Left forelimb (tissue), 1 donor: ENCODE results near the gene DPYSL5.

Experiments used
- DNase-seq: peaks from one replicate; pipeline ENCODE4 v3.0.0-alpha.2; 2018; ENCODE audit warnings: low spot score

Gene DPYSL5

GRCh38 chr2:26993768-26994167 is 145.8 kb downstream of the DPYSL5 start:
- DNase-seq: no peak

- DNase-seq: no peak
Observed at GRCh38 chr2:26994983-26995382, 147.1 kb downstream of the DPYSL5 start.

DNA sequence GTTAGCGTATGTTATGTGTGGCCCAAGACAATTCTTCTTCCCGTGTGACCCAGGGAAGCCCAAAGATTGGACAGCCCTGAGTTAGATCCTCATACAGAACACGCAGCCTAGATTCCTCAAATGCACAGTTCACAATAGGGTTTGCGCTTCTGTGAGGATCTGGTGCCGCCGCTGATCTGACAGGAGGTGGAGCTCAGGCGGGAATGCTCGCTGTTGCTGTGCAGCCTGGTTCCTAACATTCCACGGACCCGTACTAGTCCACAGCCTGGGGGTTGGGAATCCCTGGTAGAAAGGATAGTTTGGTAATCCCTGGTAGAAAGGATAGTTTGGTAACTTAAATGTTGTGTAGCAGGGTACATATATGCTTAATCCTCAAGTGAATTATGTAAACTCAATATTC is 149.5 kb downstream of the DPYSL5 start:
- DNase-seq: no peak

DNA sequence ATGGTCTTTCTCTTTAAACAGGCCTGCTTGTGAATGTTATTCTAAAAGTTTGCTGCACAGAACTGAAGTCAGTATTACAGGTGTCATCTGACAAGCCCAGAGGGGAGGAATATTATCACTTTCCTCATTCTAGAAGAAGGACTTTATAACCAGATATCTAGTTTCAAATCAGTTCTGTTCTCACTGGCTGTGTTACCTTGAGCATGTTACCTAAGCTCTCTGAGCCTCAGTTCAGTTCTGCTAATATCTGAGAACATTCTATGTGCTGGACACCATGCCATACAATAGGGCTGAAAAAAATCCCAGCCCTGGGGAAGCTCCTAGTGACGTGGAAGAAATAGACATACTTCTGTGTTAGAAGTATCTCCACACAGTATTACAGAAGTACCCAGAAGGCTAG is 150.4 kb downstream of the DPYSL5 start:
- DNase-seq: no peak
